ENCODE measurements around the gene IRS1. TPM values are rescaled to one million over a fixed set of nuclear protein-coding genes. Genes with fewer than 3 reads are reported as not detected.

Gene IRS1
- polyA plus RNA-seq, 1 donor (not counting 4 experiments of a cell fraction or from before 2014, with no cell fraction given), result 11.2 TPM

- Histone ChIP-seq H2AFZ (ENCODE audit: control insufficient read depth, low read length) (no peak overlapping the region), H3K27me3 (ENCODE audit: control insufficient read depth, extremely low read depth, insufficient read depth, low read length) (no peaks in the 10 kb centered on the region), H3K4me1 (ENCODE audit: control insufficient read depth, extremely low read depth, insufficient read depth, low read length) (peaks cover 17% of the 10 kb centered on the region), H3K36me3 (ENCODE audit: control insufficient read depth in 2 of 2, extremely low read depth in 1 of 2, insufficient read depth in 2 of 2, low read length in 2 of 2) (peaks cover 5% of the 10 kb centered on the region in 2 experiments), H3K9me1 (ENCODE audit: control insufficient read depth, extremely low read depth, insufficient read depth, low read length) (no peaks in the 10 kb centered on the region), H3K79me2 (ENCODE audit: control insufficient read depth, insufficient read depth, low read length) (peaks cover 23% of the 10 kb centered on the region), H3K4me2 (ENCODE audit: control insufficient read depth, extremely low read depth, insufficient read depth, low read depth, low read length) (no peak overlapping the region), H3K9ac (ENCODE audit: control insufficient read depth, extremely low read depth, insufficient read depth, low read length) (no peak overlapping the region), H3K27ac (ENCODE audit: control insufficient read depth, insufficient read depth, low read length) (no peak overlapping the region), H3K4me3 (ENCODE audit: control insufficient read depth in 2 of 3, extremely low read depth in 1 of 3, insufficient read depth in 2 of 3, low read depth in 1 of 3, low read length in 3 of 3) (no peak overlapping the region), H3K9me3 (ENCODE audit: control insufficient read depth, low read depth, low read length) (no peaks in the 10 kb centered on the region), H4K20me1 (ENCODE audit: control insufficient read depth, extremely low read depth, insufficient read depth, low read length) (no peaks in the 10 kb centered on the region)
- DNase-seq (ENCODE audit: low read depth, low spot score) (no peak), FAIRE-seq (no peak)
- dilution Hi-C loops (cut with MboI; ENCODE audit: extremely low pct_ligation_motif_present, low sequenced_read_pairs), result no loop called here
- TF ChIP-seq EZH2 (IDR thresholded peaks at IDR 0.05; ENCODE audit: low read length), result no peak
- no peak for TF ChIP-seq CTCF (optimal IDR thresholded peaks at IDR 0.05 in 1 of 3, IDR thresholded peaks at IDR 0.05 in 1 of 3, conservative IDR thresholded peaks at IDR 0.05 in 1 of 3; ENCODE audit: extremely low read depth in 1 of 3, insufficient read depth in 2 of 3, low read length in 3 of 3)
Observed at GRCh38 chr2:226776104-226776503, 23.5 kb downstream of the IRS1 start.

- FAIRE-seq (peak; percentile 13), DNase-seq (ENCODE audit: low read depth, low spot score) (no peak)
- H3K79me2 ChIP-seq (ENCODE audit: control insufficient read depth, insufficient read depth, low read length), result peaks cover 25% of the 10 kb centered on the region
- H2AFZ ChIP-seq (ENCODE audit: control insufficient read depth, low read length), result no peak overlapping the region
- H3K4me1 ChIP-seq (ENCODE audit: control insufficient read depth, extremely low read depth, insufficient read depth, low read length), result peaks cover 17% of the 10 kb centered on the region
- TF ChIP-seq EZH2 (IDR thresholded peaks at IDR 0.05; ENCODE audit: low read length) (no peak), CTCF (optimal IDR thresholded peaks at IDR 0.05 in 1 of 3, IDR thresholded peaks at IDR 0.05 in 1 of 3, conservative IDR thresholded peaks at IDR 0.05 in 1 of 3; ENCODE audit: extremely low read depth in 1 of 3, insufficient read depth in 2 of 3, low read length in 3 of 3) (no peak)
- H4K20me1 ChIP-seq (ENCODE audit: control insufficient read depth, extremely low read depth, insufficient read depth, low read length), result no peaks in the 10 kb centered on the region
- dilution Hi-C loops (cut with MboI; ENCODE audit: extremely low pct_ligation_motif_present, low sequenced_read_pairs), result no loop called here
- no peak overlapping the region for H3K4me3 ChIP-seq (ENCODE audit: control insufficient read depth in 2 of 3, extremely low read depth in 1 of 3, insufficient read depth in 2 of 3, low read depth in 1 of 3, low read length in 3 of 3)
- H3K27ac ChIP-seq (ENCODE audit: control insufficient read depth, insufficient read depth, low read length), result no peak overlapping the region
- H3K9me1 ChIP-seq (ENCODE audit: control insufficient read depth, extremely low read depth, insufficient read depth, low read length), result no peaks in the 10 kb centered on the region
- H3K9ac ChIP-seq (ENCODE audit: control insufficient read depth, extremely low read depth, insufficient read depth, low read length), result no peak overlapping the region
- H3K4me2 ChIP-seq (ENCODE audit: control insufficient read depth, extremely low read depth, insufficient read depth, low read depth, low read length), result no peak overlapping the region
- no peaks in the 10 kb centered on the region for H3K27me3 ChIP-seq (ENCODE audit: control insufficient read depth, extremely low read depth, insufficient read depth, low read length)
- no peaks in the 10 kb centered on the region for H3K9me3 ChIP-seq (ENCODE audit: control insufficient read depth, low read depth, low read length)
- peaks cover 9% of the 10 kb centered on the region in 2 experiments for H3K36me3 ChIP-seq (ENCODE audit: control insufficient read depth in 2 of 2, extremely low read depth in 1 of 2, insufficient read depth in 2 of 2, low read length in 2 of 2)
Observed at GRCh38 chr2:226775032-226775509, 24.5 kb downstream of the IRS1 start.

Measured in keratinocyte (primary cell).